Breast epithelium (tissue), 3 donors: ENCODE results near the gene PARK7.

ENCODE experiments used
- POLR2A ChIP-seq: fragments of 450-650 bp; IDR thresholded peaks from one replicate; pipeline ENCODE4 v1.6.1; 2016; ENCODE audit warnings: antibody characterized with exemption, mild to moderate bottlenecking, moderate library complexity
- POLR2AphosphoS5 ChIP-seq, 3 donors: sonication (generic); formaldehyde crosslinking; IDR thresholded peaks; one replicate each; pipeline ENCODE4 v1.6.1; 2017; ENCODE audit warnings: antibody characterized with exemption in 3 of 3
- TF ChIP-seq, protein P1 (sequence below), 3 donors: fragments of 450-650 bp; IDR thresholded peaks; one replicate each; pipeline ENCODE4 v1.5.1; 2016 to 2017; ENCODE audit warnings: antibody characterized with exemption in 3 of 3, mild to moderate bottlenecking in 3 of 3, moderate library complexity in 3 of 3

DNA sequence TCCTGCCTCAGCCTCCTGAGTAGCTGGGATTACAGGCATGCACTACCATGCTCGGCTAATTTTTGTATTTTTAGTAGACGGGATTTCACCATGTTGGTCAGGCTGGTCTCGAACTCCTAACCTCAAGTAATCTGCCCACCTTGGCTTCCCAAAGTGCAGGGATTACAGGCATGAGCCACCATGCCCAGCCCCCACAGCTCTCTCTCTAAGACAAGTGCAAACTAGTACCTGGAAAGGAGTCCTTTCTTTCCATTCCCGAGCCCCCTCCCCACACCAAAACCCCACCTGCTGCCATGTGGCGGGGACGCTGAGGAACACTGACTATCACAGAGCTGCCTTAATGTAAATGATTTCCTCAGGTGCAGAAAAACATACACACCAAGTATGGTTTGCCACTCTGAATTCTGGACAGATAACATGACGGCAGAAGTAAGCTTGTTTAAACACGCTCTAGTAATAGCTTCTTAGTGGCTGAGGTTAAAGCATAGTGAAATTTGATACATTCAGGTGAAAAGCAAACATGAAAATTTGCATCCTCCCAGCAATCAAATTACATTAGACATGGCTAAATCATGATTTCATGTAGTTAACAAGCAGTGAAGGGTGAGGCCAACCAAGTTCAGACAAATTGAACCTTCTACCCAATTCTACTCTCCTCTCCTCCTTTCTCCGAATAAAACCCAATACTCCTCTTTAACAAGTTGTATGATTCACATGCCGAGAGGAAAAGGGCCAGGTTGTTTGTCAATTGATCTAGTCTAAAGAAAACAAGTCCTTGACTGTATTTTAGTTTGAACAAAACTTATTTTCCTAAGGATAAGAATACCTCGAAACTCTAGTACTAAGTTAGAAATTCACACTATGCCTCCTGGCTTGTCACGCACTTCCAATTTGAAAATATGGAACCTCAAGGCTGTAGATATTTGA, 44.8 kb downstream of the PARK7 start:
- TF ChIP-seq, protein P1, sequence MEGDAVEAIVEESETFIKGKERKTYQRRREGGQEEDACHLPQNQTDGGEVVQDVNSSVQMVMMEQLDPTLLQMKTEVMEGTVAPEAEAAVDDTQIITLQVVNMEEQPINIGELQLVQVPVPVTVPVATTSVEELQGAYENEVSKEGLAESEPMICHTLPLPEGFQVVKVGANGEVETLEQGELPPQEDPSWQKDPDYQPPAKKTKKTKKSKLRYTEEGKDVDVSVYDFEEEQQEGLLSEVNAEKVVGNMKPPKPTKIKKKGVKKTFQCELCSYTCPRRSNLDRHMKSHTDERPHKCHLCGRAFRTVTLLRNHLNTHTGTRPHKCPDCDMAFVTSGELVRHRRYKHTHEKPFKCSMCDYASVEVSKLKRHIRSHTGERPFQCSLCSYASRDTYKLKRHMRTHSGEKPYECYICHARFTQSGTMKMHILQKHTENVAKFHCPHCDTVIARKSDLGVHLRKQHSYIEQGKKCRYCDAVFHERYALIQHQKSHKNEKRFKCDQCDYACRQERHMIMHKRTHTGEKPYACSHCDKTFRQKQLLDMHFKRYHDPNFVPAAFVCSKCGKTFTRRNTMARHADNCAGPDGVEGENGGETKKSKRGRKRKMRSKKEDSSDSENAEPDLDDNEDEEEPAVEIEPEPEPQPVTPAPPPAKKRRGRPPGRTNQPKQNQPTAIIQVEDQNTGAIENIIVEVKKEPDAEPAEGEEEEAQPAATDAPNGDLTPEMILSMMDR (IDR thresholded peaks at IDR 0.05) = no peak
- TF ChIP-seq POLR2A (no peak), POLR2AphosphoS5 (IDR thresholded peaks at IDR 0.05) (no peak)
